ENCODE results near the gene ZNF41.

ZNF41 gene

GRCh38 chrX:47482065-47482511, 934 bp downstream of the ZNF41 start:
- H3K4me3 ChIP-seq (ENCODE audit: low read depth, low read length) = peak overlapping the region; percentile 67
- H3K27me3 ChIP-seq (ENCODE audit: insufficient read depth, low read depth, severe bottlenecking) = peaks cover 6% of the 10 kb centered on the region
- H3K9me3 ChIP-seq (ENCODE audit: severe bottlenecking) = no peaks in the 10 kb centered on the region
- no peak for DNase-seq
- no peaks in the 10 kb centered on the region for H3K36me3 ChIP-seq
- TF ChIP-seq, protein P1, sequence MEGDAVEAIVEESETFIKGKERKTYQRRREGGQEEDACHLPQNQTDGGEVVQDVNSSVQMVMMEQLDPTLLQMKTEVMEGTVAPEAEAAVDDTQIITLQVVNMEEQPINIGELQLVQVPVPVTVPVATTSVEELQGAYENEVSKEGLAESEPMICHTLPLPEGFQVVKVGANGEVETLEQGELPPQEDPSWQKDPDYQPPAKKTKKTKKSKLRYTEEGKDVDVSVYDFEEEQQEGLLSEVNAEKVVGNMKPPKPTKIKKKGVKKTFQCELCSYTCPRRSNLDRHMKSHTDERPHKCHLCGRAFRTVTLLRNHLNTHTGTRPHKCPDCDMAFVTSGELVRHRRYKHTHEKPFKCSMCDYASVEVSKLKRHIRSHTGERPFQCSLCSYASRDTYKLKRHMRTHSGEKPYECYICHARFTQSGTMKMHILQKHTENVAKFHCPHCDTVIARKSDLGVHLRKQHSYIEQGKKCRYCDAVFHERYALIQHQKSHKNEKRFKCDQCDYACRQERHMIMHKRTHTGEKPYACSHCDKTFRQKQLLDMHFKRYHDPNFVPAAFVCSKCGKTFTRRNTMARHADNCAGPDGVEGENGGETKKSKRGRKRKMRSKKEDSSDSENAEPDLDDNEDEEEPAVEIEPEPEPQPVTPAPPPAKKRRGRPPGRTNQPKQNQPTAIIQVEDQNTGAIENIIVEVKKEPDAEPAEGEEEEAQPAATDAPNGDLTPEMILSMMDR (IDR thresholded peaks at IDR 0.05; ENCODE audit: low read depth, low read length) = no peak
- peak overlapping the region; percentile 96 for H3K27ac ChIP-seq

- Histone ChIP-seq H3K4me3 (ENCODE audit: low read depth, low read length) (no peak overlapping the region), H3K9me3 (ENCODE audit: severe bottlenecking) (no peaks in the 10 kb centered on the region), H3K27ac (no peak overlapping the region), H3K27me3 (ENCODE audit: insufficient read depth, low read depth, severe bottlenecking) (peaks cover 6% of the 10 kb centered on the region), H3K36me3 (no peaks in the 10 kb centered on the region)
- TF ChIP-seq, protein P1 (IDR thresholded peaks at IDR 0.05; ENCODE audit: low read depth, low read length) = no peak
- DNase-seq = no peak
Measured at GRCh38 chrX:47481160-47481559, 1.9 kb downstream of the ZNF41 start.

GRCh38 chrX:47480576-47480975, 2.4 kb downstream of the ZNF41 start:
- no peak overlapping the region for H3K27ac ChIP-seq
- no peaks in the 10 kb centered on the region for H3K36me3 ChIP-seq
- TF ChIP-seq, protein P1 (IDR thresholded peaks at IDR 0.05; ENCODE audit: low read depth, low read length) = no peak
- H3K9me3 ChIP-seq (ENCODE audit: severe bottlenecking) = no peaks in the 10 kb centered on the region
- H3K4me3 ChIP-seq (ENCODE audit: low read depth, low read length) = no peak overlapping the region
- no peak for DNase-seq
- H3K27me3 ChIP-seq (ENCODE audit: insufficient read depth, low read depth, severe bottlenecking) = peaks cover 6% of the 10 kb centered on the region

DNA sequence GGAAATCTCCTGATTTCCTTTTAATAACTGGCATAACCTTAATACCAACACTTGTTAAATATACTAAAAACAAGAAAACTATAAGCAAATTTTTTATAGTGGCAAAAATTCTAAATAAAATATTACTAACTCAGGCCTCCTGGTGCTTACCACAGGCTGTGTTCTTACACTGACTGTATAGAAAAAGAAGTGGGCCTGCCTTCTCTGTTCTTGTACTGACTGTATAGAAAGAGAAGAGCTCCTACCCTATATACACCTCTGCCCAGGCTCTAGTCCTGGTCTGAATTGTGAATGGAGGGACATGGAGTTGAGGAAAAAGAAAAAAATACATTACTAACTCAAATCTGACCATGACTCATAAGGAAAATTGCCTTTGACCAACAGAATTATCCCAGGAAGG, 7.5 kb downstream of the ZNF41 start:
- no peak for DNase-seq
- H3K4me3 ChIP-seq (ENCODE audit: low read depth, low read length) = no peak overlapping the region
- no peak overlapping the region for H3K27ac ChIP-seq
- TF ChIP-seq, protein P1 (IDR thresholded peaks at IDR 0.05; ENCODE audit: low read depth, low read length) = no peak
- peaks cover 11% of the 10 kb centered on the region for H3K27me3 ChIP-seq (ENCODE audit: insufficient read depth, low read depth, severe bottlenecking)
- no peaks in the 10 kb centered on the region for H3K9me3 ChIP-seq (ENCODE audit: severe bottlenecking)
- no peaks in the 10 kb centered on the region for H3K36me3 ChIP-seq

GRCh38 chrX:47467106-47467505, 15.9 kb downstream of the ZNF41 start:
- H3K9me3 ChIP-seq (ENCODE audit: severe bottlenecking) = no peaks in the 10 kb centered on the region
- H3K36me3 ChIP-seq = no peaks in the 10 kb centered on the region
- no peak for DNase-seq
- no peak overlapping the region for H3K4me3 ChIP-seq (ENCODE audit: low read depth, low read length)
- no peak overlapping the region for H3K27ac ChIP-seq
- TF ChIP-seq, protein P1 (IDR thresholded peaks at IDR 0.05; ENCODE audit: low read depth, low read length) = no peak
- H3K27me3 ChIP-seq (ENCODE audit: insufficient read depth, low read depth, severe bottlenecking) = peaks cover 7% of the 10 kb centered on the region

GRCh38 chrX:47460561-47460960, 22.5 kb downstream of the ZNF41 start:
- TF ChIP-seq, protein P1 (IDR thresholded peaks at IDR 0.05; ENCODE audit: low read depth, low read length) = no peak

More at GRCh38 chrX:47460561-47460960, 22.5 kb downstream of the ZNF41 start:
- Histone ChIP-seq H3K9me3 (ENCODE audit: severe bottlenecking) (no peaks in the 10 kb centered on the region), H3K27ac (no peak overlapping the region), H3K4me3 (ENCODE audit: low read depth, low read length) (no peak overlapping the region), H3K27me3 (ENCODE audit: insufficient read depth, low read depth, severe bottlenecking) (no peaks in the 10 kb centered on the region), H3K36me3 (peaks cover 2% of the 10 kb centered on the region)
- no peak for DNase-seq

All from WERI-Rb-1 (cell line).